NCI-H128 (cell line): Measurements from ENCODE around the gene EHMT1.
"Not testable (repeated sequence)": the region's sequence is repeated elsewhere in the genome, so short reads cannot be mapped to it uniquely, and the experiment has no call there.

ENCODE experiments used
- DNase-seq: peaks from one replicate; lab custom pipeline; 2025; ENCODE audit not compliant: unreplicated experiment; lab: John Stamatoyannopoulos, UW

The EHMT1 gene

GRCh38 chr9:137614631-137615386 lies 4.0 kb upstream of the EHMT1 start:
- DNase-seq = no peak

DNA sequence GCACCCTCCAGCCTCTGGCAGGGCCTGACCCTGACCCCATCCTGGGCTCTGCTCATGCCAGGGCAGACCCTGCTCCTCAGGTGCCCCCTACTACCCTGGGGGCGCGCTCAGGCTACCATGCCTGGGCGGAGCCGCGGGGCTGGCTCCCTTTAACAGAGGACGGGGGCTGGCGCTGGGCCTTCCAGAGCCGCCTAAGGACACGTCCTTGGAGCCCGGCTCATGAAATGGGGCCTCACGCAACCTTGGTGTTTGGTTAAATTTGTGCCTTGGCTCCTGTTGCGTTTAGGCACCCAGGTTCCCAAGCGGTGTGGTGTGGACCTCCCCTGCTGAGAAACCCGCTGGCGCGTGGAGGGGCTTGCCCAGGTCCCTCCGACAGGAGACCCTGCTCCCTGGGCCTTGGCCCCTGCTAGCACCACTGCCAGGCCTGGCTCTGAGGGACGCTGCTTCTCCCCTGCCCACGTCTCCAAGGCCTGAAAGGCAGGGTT lies 3.4 kb upstream of the EHMT1 start:
- no peak for DNase-seq

- DNase-seq = no peak
These were observed 639 bp downstream of the EHMT1 start for GRCh38 chr9:137619240-137620047.

DNA sequence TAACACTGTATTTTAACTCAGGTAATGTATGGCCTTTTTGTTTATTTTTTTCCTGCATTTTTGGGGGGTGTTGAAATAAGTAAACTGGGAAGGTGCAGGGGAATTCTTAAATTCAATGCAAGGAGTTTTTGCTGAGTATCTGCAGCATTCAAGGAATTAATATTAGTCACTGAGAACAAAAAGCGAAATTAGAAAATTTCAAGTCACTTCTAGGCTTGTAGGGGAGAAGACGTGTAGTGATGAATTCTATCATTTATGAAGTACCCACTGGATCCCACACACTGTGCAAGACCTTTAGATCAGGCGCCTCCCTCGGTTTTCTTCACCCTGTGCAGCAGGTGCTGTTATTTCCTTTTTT lies 1.2 kb downstream of the EHMT1 start:
- no peak for DNase-seq

- DNase-seq = no peak
These were observed 1.8 kb downstream of the EHMT1 start for GRCh38 chr9:137620581-137620980.

- DNase-seq = no peak
These were observed 2.4 kb downstream of the EHMT1 start for GRCh38 chr9:137621131-137621757.

- not testable (repeated sequence) for DNase-seq
These were observed 3.4 kb downstream of the EHMT1 start for GRCh38 chr9:137622211-137622610.

- no peak for DNase-seq
These were observed 7.7 kb downstream of the EHMT1 start for GRCh38 chr9:137626464-137626863.

- DNase-seq = not testable (repeated sequence)
These were observed 8.6 kb downstream of the EHMT1 start for GRCh38 chr9:137627406-137627805.

GRCh38 chr9:137630126-137630525 lies 11.3 kb downstream of the EHMT1 start:
- no peak for DNase-seq

- DNase-seq = no peak
These were observed 11.9 kb downstream of the EHMT1 start for GRCh38 chr9:137630679-137631078.

- DNase-seq = no peak
These were observed 12.8 kb downstream of the EHMT1 start for GRCh38 chr9:137631345-137632229.

- no peak for DNase-seq
These were observed 13.7 kb downstream of the EHMT1 start for GRCh38 chr9:137632230-137633161.

GRCh38 chr9:137634016-137634415 lies 15.2 kb downstream of the EHMT1 start:
- DNase-seq = no peak

- no peak for DNase-seq
These were observed 19.9 kb downstream of the EHMT1 start for GRCh38 chr9:137638680-137639079.

DNA sequence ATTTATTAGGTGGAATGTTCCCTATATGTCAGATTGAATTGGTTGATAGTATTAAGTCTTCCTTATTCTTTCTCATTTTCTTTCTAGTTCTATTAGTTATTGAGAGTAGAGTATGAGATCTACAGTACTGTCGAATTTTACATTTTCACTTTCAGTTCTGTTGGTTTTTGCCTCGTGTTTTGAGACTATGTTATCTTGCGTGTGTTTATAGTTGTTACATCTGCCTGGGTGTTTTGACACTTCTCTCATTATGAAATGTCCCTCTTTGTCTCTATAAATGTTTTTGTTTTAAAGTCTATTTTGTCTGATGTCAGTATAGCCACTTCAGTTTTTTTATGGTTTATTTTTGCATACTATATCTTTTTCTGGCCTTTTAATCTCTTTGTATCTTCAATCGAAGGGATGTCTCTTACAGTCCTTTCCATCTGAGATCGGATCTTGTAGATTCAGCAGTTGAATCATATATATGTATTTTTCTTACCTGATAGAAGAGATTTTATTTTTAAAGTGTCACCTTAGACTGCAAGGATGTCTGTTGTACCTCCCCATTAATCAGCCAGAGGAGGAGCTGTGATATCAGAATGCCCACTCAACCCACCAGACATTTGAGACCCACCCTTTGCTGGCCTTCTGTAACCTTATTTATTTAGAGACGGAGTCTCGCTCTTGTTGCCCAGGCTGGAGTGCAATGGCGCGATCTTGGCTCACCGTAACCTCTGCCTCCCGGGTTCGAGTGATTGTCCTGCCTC lies 20.7 kb downstream of the EHMT1 start:
- DNase-seq = no peak

DNA sequence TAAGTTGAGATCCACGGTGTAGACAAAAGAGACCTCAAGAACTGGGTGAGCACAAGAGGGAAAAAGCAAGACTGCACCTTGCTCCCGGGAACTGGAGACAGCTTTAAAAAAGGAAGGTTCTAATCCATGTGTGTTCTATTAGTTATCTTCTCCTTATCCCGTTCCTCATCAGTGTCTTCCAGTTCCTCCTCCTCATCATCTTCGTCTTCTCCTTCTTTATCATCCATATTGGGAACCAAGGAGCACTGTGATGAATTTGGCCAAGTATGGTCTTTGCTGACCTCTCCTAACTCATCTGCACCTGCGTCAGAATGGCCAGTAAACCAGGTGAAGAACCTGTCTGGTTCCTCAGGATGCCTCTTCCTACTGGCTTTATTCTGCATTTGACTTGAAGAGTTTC lies 22.1 kb downstream of the EHMT1 start:
- no peak for DNase-seq

- no peak for DNase-seq
These were observed 23.4 kb downstream of the EHMT1 start for GRCh38 chr9:137642118-137642601.

DNA sequence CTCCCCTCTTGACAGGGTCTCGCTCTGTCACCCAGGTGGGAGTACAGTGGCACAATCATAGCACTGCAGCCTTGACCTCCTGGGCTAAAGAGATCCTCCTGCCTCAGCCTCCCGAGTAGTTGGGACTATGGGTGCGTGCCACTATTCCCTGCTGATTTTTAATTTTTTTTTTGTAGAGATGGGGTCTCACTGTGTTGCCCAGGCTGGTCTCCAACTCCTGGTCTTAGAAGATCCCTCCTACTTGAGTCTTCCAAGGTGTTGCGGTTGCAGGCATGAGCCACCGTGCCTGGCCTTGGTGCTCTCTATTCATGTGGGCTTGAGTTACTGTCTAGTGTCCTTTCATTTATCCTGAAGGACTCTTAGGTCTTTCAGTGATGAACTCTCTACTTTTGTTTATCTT lies 24.1 kb downstream of the EHMT1 start:
- no peak for DNase-seq
